HG02610 (cell line): ENCODE results near the gene LRRC27.

Experiments used
- ATAC-seq: cut with Tn5 transposase; IDR thresholded peaks from one replicate; pipeline ENCODE4 v1.9.1; 2021; ENCODE audit warnings: mild to moderate bottlenecking, moderate library complexity; ENCODE audit not compliant: unreplicated experiment

Gene LRRC27

DNA sequence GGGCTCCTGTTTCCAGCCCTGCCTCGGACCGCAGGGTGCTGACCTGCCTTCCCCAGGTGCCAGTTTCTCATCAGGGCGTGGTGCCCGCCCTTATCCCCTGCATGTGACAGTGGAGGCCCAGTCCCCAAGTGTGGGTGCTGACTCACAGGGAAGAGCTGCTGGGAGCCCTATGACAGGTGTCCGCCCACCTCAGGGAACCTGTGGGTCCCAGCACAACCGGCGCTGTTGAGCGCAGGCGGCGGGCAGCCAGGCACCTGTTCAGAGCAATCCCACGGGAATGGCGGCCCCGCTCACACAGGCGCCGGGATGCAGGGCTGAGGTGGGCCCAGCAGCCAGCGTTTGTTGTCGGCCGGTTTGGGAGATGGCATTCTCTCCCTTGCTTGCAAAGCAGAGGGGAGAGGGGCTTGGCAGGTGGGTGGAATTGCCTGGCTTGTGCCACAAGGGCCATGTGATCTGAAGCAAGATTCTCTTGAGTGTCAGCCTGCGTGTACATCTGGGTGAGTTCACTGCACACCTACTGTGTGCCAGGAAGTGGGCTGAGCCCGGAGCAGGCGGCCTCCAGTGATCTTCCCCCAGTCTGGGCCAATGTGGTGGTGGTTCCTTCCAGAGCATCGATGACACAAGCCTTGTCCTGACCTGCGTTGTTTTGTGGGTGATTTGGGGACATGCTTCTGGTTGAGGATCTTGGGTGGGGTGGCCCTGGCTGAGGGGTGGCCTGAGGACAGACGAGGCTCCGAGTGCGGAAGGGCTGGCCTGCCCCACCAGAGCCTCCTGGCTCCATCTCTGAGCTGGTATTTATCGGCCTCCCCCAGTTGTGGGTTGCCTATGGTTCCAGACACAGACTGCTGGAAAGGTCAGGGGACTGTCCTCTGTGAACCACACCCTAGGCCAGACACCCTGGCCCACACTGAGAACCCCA is 67.4 kb downstream of the LRRC27 start:
- no peak for ATAC-seq

DNA sequence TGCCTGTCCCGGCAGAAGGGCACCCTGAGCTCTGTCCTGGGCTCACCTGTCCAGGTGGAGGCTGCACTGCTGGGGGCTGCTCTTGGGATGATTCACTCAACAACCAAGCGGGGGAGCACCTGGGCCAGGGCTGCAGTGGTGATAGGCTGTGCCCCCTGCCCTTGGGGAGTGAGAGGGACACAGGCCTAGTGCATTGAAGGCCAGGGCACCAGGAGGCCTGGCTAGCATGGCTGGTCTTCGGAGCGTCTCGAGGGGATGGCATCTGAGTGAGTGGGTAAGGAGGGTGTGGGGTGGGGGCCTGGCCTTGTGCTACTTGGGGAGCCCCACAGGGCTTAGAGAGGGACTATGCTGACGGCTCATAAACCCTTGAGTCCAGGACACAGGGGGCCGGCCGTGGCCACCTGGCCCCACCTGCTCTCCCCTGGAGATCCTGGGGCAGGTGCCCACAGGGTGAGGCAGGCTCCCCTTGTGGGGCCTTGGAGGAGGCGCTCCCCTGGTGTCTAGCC is 68.1 kb downstream of the LRRC27 start:
- ATAC-seq = no peak

DNA sequence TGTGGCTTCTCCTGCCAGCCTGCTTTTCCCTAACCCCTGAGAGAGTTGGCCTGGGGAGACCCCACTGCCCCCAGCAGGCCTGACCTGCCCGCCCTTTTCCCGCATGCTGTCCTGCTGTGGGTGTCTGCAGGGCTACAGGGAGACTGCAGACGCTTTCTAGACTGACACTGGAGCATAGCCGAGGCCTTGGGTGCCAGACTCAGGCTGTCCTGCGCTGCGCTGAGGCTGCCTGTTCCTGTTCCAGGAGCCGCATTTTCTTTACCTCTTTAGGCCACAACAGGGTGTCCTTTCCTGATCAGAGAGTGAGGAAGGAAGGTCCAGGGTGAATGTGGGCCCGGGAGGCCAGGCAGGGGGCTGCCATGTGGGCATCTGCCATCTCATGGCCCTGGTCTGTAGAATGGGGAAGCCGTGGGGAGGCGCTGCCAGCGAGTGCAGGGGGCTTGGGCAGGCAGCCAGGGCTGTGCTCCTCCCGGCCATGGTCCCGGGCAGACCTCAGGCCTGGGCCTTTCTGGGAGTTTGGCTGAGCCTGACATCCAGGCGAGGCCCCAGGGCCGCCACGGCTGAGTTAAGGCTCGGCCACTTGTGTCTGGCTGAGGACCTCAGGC is 68.7 kb downstream of the LRRC27 start:
- ATAC-seq = no peak

DNA sequence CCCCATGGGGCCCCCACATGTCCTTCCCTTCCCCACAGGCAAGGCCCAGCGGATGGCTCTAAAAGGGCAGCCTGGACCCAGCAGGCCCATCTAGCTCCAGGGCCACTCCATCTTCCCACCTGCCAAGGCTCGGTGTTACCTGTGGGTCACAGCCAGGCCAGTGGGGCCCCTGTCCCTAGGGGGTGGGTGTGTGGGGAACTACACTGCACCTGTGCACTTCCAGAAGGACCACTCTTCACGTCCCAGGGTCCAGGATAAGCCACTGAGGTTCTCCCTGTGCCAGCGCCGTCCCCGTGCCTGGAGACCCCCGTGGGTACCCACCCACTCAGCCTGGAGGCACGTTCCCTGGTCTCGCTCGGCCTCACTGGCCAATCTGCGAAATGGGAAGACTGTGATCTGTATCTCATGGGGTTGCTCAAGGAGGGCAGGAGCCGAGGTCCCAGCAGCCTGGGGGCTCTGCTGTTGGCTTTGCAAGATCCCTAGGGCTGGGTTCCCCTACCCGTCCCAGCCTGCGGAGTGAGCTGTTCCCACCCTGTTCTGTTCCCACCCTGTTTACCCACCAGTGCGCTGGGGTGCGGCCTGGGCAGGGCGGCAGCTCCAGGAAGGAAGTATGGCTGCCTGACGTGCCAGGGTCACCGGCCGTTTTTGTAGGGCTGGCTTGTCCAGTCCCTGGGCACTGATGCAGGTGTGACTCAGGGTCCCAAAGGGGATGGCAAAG is 69.6 kb downstream of the LRRC27 start:
- no peak for ATAC-seq

DNA sequence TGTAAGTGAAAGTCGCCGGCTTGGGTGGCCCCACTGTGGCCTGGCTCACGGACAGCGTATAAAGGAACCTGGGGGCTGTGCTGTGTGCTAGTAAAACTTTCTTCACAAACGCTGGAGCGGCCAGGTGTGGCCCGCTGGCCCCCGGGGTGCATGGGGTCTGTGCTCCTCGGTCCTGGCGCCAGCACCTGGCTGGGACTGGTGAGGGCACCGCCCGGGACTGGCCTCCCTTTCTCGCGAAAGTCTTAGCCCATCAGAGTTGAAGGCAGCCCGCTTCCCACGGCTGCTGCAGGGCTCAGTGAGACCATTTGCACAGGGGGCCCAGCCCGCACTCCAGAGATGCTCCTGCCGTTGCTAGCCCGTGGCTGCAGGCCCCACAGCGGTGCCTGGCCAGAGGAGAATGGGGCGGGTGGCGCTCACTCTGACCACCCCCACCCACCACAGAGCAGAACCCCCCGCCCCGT is 70.8 kb downstream of the LRRC27 start:
- ATAC-seq = no peak

DNA sequence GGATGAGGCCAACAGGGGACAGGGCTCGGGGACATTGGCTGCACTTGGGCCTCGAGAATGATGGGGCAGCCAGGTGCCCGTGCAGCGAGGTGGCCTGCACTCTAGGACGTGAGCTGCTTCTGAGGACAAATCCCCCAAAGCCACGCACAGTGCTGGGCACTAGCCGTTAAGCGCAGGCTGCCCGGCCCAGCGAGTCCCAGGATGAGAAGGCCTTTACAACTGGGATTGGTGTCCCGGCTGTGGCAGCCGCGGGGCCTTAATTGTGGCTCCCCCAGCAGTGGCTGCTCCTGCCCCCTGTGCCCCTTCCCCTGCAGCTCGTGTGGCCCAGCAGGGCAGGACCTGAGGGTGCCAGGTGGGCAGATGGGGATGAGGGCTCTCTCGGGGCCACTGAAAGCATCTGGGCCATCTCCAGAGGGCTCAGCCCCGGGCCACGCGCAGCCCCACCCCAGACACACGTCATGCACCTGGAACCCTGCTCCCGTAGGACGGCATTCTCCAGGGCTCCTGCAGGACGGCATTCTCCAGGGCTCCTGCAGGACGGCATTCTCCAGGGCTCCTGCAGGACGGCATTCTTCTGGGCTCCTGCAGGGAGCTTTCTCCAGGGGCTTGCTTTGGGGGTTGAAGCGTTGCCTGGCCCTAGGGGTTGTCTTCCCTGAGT is 71.6 kb downstream of the LRRC27 start:
- no peak for ATAC-seq

DNA sequence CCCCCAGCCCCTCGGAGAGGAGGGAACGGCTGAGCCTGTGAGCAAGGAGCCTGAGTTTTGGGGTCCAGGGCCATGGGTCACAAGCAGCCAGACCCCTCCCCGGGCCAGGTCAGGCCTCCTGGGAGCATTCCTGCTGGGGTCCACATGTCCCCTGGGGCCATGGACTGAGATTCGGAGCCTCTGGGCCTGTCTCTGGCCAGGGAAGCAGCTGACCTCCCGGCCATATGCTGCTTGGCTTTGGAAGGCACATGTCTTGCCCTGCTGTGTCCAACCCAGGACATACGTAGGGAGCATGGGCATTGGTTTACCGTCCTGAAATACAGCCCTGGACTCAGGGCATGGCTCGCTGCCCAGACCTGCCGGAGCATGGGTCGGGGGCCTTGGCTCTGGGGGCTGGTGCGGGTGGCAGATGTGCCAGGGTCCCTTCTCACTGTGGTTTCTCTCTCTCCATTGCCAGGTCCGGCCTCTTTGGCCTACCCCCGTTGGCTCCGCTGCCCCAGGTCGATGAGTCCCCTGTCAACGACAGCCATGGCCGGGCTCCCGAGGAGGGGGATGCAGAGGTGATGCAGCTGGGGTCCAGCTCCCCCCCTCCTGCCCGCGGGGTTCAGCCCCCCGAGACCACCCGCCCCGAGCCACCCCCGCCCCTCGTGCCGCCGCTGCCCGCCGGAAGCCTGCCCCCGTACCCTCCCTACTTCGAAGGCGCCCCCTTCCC is 72.3 kb downstream of the LRRC27 start:
- ATAC-seq = no peak

DNA sequence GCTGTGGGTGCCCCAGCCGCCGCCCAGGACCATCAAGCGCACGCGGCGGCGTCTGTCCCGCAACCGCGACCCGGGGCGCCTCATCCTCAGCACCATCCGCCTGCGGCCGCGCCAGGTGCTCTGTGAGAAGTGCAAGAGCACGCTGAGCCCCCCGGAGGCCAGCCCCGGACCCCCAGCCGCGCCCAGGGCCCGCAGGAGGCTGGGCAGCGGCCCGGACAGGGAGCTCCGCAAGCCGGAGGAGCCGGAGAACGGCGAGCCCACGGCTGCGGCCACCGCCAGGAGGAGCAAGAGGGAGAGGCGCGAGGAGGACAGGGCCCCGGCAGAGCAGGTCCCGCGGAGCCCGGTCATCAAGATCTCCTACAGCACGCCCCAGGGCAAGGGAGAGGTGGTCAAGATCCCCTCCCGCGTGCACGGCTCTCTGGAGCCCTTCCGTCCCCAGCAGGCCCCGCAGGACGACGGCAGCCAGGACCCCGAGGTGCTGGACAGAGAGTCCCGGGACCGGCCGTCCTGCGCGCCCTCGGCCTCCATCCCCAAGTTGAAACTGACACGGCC is 73.0 kb downstream of the LRRC27 start:
- no peak for ATAC-seq

DNA sequence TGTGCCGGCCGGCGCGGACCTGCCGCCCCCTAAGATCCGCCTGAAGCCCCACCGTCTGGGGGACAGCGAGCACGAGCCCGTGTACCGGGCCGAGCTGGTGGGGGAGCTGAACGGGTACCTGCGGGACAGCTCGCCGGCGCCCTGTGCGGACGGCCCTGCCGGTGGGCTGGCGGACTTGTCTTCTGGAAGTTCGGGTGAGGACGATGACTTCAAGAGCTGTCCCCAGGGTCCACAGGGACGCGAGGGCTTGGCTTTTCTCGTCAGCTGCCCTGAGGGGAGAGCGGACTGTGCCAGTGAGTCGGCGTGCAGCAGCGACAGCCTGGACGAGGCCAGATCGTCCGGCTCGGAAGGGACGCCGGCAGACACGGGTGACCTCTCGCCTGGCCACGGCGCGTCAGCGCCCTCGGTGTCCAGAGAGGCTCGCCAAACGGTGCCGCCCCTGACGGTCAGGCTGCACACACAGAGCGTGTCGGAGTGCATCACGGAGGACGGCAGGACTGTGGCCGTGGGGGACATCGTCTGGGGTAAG is 73.5 kb downstream of the LRRC27 start:
- ATAC-seq = no peak

DNA sequence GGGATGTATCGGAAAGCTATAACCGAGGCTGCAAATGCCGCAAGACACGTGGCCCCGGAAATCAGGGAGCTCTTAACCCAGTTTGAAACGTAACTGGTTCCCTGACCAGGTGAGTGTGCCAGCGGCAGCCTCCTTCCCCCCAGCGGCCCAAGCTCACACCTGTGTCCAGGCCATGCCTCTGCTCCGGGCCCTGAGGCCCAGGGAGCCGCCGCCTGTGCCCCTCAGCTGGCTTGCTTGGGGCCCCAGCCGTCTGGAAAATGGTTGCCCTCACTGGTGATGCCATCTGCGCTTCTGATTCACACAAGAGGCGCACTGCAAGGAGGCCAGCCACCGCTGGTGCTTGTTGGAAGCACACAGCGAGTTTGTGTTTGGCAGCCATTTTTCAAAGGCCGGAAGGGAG is 74.2 kb downstream of the LRRC27 start:
- ATAC-seq = no peak

DNA sequence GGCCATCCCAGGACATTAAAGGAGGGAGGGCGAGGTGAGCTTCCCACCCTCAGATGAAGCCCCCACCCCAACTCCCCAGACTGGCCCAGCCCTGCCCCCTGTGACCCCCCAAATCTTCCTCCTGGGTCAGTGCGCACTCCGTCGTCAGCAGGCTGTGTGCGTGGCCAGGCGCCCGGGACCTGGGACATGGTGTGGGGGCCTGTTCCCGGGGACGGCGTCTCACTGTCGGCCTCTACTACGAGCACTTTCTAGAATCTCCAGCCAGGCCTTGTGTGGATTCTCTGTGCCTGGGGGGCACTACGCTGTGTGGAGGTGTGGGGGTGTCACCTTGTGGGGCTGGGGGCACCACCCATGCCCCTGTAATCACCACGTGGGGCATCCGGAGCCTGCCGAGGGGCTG is 74.8 kb downstream of the LRRC27 start:
- ATAC-seq = no peak

DNA sequence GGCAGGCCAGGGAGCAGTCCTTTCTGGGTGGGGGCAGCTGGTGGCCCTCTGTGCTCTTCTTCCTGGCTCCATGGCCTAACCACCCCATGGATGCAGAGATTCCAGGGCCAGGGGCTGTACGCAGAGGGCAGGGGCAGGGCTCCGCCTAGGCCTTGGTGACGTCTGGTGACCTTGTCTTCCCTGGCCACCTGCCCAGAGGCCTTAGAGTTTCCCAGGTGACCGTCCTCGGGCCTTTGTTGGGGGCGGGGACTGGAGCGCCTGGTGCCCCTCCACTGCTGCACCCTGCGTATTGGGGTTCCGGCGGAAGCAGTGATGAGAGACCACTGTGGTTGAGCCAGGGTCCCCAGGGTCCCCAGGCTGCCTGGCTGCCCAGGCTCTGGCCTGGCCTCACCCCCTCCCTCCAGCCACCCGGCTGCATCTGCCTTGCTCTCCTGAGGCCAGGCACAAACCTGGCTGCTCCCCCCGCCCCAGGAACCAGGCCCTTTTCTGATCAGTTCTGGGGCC is 75.3 kb downstream of the LRRC27 start:
- ATAC-seq = no peak

DNA sequence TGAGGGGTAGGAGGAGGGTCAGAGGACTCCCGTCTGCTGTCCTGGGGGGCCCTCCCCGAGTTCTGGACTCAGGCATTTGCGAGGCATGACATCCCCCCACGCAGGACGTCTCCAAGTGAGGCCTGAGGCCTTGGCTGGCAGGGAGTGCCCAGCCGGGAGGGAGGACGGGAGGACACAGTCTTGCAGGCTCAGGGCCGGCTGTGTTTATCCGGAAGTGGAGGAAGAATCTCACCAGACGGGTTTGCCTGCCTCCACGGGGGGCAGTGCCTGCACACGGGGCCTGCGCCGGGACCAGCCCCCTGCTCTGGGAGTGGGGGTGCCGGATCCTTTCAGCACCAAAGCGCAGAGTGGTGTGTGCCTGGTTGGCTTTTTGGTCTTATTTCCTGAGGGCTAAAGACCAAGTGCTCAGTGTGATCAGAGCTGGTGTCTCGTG is 75.9 kb downstream of the LRRC27 start:
- no peak for ATAC-seq

DNA sequence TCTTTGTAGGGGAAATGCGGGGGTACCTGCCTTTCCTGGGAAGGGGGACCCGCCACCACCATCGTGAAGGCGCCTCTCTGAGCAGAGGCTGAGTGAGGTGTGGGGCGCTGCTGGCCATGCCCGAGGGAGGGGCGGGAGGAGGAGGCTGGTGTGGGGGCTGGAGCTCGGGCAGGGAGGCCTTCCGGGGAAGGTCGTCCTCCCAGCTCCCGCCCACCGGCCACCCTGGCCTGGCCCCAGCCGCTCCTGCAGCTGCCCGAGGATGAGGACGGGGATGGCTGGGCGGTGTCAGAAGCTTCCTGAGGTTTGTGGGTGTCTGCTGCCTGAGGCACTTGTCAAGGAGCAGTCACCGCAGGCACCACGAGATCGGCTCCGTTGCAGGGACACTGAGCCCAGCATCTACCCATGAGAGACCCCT is 76.4 kb downstream of the LRRC27 start:
- ATAC-seq = no peak

DNA sequence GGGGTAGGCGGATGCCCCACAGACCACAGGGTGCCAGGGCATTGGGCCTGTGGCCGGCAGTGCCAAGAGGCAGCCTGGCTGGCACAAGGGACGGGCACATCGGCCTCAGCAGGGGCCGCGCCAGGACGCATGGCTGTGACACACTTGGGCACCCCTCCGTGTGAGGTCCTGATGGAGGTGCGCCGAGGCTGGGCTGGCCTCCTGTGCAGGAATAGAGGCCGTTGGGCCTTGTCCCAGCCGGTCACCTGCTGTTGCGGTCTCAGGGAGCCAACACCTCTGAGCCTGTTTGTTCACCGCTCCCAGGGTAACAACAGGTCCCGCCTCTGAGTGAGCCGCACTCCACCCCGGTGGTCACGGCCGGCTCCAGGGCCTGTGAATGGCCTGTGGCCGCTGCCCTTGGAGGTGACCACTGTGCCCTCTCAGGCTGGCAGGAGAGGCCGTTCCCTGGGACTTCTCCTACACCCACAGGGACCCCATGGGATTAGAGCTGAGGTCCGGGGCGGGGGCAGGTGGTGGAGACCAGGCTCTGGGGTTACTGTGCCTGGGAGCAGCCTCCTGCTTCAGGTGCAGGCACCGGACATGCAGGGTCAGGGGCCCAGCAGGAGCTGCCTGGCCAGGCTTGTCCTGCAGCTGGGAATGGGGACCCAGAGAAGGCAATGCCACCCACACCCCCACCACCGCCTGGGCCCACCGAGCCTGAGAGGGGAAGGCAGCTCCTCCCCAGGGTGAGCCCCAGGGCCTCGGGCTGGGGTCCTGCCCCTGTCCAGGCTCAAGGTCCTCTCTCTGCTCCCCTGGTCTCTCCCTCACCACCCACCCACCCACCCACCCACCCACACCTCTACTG is 77.1 kb downstream of the LRRC27 start:
- no peak for ATAC-seq

DNA sequence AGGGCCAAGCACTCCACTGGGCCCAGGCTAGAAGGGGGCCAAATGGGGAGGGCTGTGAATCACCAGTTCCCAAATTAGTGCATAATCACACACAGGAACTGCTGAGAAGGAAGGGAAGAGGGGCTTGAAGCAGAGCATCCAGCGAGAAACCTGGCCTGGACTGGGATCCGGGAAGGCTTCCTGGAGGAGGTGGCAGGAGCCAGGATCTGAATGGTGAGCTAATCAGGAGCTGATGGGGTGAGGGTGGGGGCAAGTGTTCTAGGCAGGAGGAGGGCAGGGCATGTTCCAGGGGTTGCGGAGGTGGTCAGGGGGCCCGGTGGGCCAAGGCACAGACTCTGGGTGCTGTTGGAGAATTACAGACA is 77.7 kb downstream of the LRRC27 start:
- ATAC-seq = no peak

DNA sequence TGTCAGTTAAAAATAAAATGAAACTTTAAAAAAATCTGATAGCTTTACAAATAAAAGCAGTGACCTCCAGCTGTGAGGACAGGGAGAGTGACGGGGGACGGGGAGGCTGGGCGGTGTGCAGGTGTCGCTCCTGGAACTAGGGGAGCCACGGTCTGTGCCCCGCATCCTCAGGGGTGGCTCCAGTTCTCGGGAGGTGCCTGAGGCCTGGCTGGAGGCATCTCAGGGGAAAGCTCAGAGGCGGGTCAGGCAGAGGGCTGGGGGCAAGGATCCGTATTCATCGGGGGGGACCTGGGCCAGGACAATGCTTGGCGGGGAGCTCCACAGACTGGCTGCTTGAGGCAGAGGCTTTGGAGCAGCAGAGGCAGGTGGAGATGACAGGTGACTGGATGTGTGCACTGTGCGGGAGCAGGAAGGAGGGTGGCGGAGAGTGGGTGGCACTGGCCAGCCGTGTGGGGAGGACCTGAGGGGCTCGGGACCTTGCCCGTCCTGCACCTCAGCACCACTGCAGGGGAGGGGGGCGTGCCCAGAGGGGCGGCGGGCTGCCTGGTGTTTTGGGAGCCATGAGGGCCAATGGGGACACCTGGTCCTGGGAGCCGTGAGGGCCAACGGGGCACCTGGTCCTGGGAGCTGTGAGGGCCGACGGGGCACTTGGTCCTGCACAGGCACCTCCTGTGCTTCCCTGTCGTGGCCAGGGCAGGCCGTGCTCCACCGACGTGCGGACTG is 78.2 kb downstream of the LRRC27 start:
- no peak for ATAC-seq
